H9 (cell line): ENCODE measurements around the gene ASB16. TPM values are rescaled to one million over a fixed set of nuclear protein-coding genes. Genes with fewer than 3 reads are reported as not detected.

Source experiments
- DNase-seq: peaks from one replicate; pipeline ENCODE4 v3.0.0-alpha.2; 2017
- H2AFZ ChIP-seq: one replicate; pipeline ENCODE4 v1.6.1; 2013; ENCODE audit warnings: mild to moderate bottlenecking, low read length, control low read depth, moderate library complexity
- H2AK5ac ChIP-seq: 2 replicates; pipeline ENCODE4 v1.6.1; 2013; ENCODE audit warnings: low read length, control low read depth, mixed read lengths; ENCODE audit not compliant: insufficient read length
- H2BK120ac ChIP-seq: one replicate; pipeline ENCODE4 v1.6.1; 2013; ENCODE audit warnings: low read depth, mild to moderate bottlenecking, low read length, control low read depth, inconsistent platforms; ENCODE audit not compliant: poor library complexity, severe bottlenecking
- H2BK12ac ChIP-seq: 2 replicates; pipeline ENCODE4 v1.6.1; 2013; ENCODE audit warnings: low read length, control low read depth, mixed read lengths, low read depth; ENCODE audit not compliant: insufficient read length
- H2BK15ac ChIP-seq: 2 replicates; pipeline ENCODE4 v1.6.1; 2013; ENCODE audit warnings: low read depth, low read length, control low read depth
- H2BK20ac ChIP-seq: one replicate; pipeline ENCODE4 v1.6.1; 2013; ENCODE audit warnings: low read depth, mild to moderate bottlenecking, low read length, control low read depth, inconsistent platforms; ENCODE audit not compliant: poor library complexity, severe bottlenecking
- H2BK5ac ChIP-seq: 2 replicates; pipeline ENCODE4 v1.6.1; 2013; ENCODE audit warnings: low read length, control low read depth, mixed read lengths; ENCODE audit not compliant: insufficient read length
- H3K14ac ChIP-seq: 2 replicates; pipeline ENCODE4 v1.6.1; 2013; ENCODE audit warnings: low read length, control low read depth; ENCODE audit not compliant: insufficient read depth
- H3K18ac ChIP-seq: 2 replicates; pipeline ENCODE4 v1.6.1; 2013; ENCODE audit warnings: low read depth, mild to moderate bottlenecking, mixed read lengths, low read length, control low read depth; ENCODE audit not compliant: insufficient read length
- H3K23ac ChIP-seq: 2 replicates; pipeline ENCODE4 v1.6.1; 2013; ENCODE audit warnings: low read length, control low read depth, mixed read lengths, low read depth; ENCODE audit not compliant: insufficient read length
- H3K23me2 ChIP-seq: 2 replicates; pipeline ENCODE4 v1.6.1; 2013; ENCODE audit warnings: low read depth, mild to moderate bottlenecking, mixed read lengths, low read length, control low read depth; ENCODE audit not compliant: insufficient read length, poor library complexity, severe bottlenecking
- H3K27ac ChIP-seq: 2 replicates; pipeline ENCODE4 v1.5.1; 2013; ENCODE audit warnings: low read length, control low read depth, mixed read lengths, low read depth; ENCODE audit not compliant: insufficient read length
- H3K27me3 ChIP-seq: 2 replicates; pipeline ENCODE4 v1.6.1; 2013; ENCODE audit warnings: low read length, control low read depth, inconsistent platforms; ENCODE audit not compliant: insufficient read depth
- H3K4ac ChIP-seq: 2 replicates; pipeline ENCODE4 v1.6.1; 2013; ENCODE audit warnings: low read depth, mild to moderate bottlenecking, control low read depth, inconsistent platforms, low read length, moderate library complexity
- H3K4me1 ChIP-seq: 2 replicates; pipeline ENCODE4 v1.6.1; 2013; ENCODE audit warnings: low read length, control low read depth, inconsistent platforms; ENCODE audit not compliant: insufficient read depth
- H3K4me2 ChIP-seq: 2 replicates; pipeline ENCODE4 v1.6.1; 2013; ENCODE audit warnings: low read length, control low read depth, mixed read lengths; ENCODE audit not compliant: insufficient read length, insufficient read depth
- H3K56ac ChIP-seq: 2 replicates; pipeline ENCODE4 v1.6.1; 2013; ENCODE audit warnings: low read depth, mild to moderate bottlenecking, mixed read lengths, low read length, control low read depth; ENCODE audit not compliant: insufficient read length
- H3K79me1 ChIP-seq: 2 replicates; pipeline ENCODE4 v1.6.1; 2013; ENCODE audit warnings: low read depth, mild to moderate bottlenecking, moderate library complexity, low read length, control low read depth, inconsistent platforms; ENCODE audit not compliant: insufficient read depth, poor library complexity, severe bottlenecking
- H3K79me2 ChIP-seq: 2 replicates; pipeline ENCODE4 v1.6.1; 2013; ENCODE audit warnings: low read length, control low read depth, inconsistent platforms; ENCODE audit not compliant: insufficient read depth
- H3K9ac ChIP-seq: 2 replicates; pipeline ENCODE4 v1.6.1; 2013; ENCODE audit warnings: low read length, control low read depth, mixed read lengths; ENCODE audit not compliant: insufficient read length; ENCODE audit errors: extremely low read depth
- H3K9me3 ChIP-seq: one replicate; pipeline ENCODE4 v1.6.1; 2013; ENCODE audit warnings: low read depth, low read length, inconsistent platforms; ENCODE audit not compliant: control insufficient read depth
- H3T11ph ChIP-seq: one replicate; pipeline ENCODE4 v1.6.1; 2013; ENCODE audit warnings: mild to moderate bottlenecking, low read length, control low read depth, inconsistent platforms
- H4K20me1 ChIP-seq: one replicate; pipeline ENCODE4 v1.6.1; 2013; ENCODE audit not compliant: control insufficient read depth, insufficient read length, insufficient read depth
- H4K5ac ChIP-seq: 2 replicates; pipeline ENCODE4 v1.6.1; 2013; ENCODE audit warnings: low read depth, mild to moderate bottlenecking, mixed read lengths, low read length, control low read depth; ENCODE audit not compliant: insufficient read length
- H4K8ac ChIP-seq: replicated peaks from 2 replicates; pipeline ENCODE4 v1.6.1; 2013; ENCODE audit warnings: low read length, control low read depth, mixed read lengths, low read depth; ENCODE audit not compliant: insufficient read length
- H4K91ac ChIP-seq: 2 replicates; pipeline ENCODE4 v1.6.1; 2013; ENCODE audit warnings: low read depth, mild to moderate bottlenecking, moderate library complexity, mixed read lengths, low read length, control low read depth; ENCODE audit not compliant: insufficient read length
- H3K27ac Mint-ChIP-seq, 3 experiments: 2 replicates in 2 of 3; 3 replicates in 1 of 3; pipeline ENCODE4 v1.8.0; 2020 to 2021; ENCODE audit warnings: mixed read lengths in 3 of 3, mild to moderate bottlenecking in 1 of 3, moderate library complexity in 1 of 3
- H3K27me3 Mint-ChIP-seq: 2 replicates; pipeline ENCODE4 v1.8.0; 2021; ENCODE audit warnings: low read depth, mild to moderate bottlenecking, moderate library complexity, mixed read lengths
- H3K36me3 Mint-ChIP-seq, 3 experiments: 2 replicates in 2 of 3; 3 replicates in 1 of 3; pipeline ENCODE4 v1.8.0; 2020 to 2021; ENCODE audit warnings: low read depth in 3 of 3, mixed read lengths in 3 of 3; ENCODE audit not compliant: insufficient read depth in 1 of 3
- H3K4me1 Mint-ChIP-seq, 2 experiments: 2 replicates each; pipeline ENCODE4 v1.8.0; 2020; ENCODE audit warnings: mixed read lengths in 2 of 2
- H3K4me3 Mint-ChIP-seq, 2 experiments: 2 replicates in 1 of 2; 3 replicates in 1 of 2; pipeline ENCODE4 v1.8.0; 2020 to 2021; ENCODE audit warnings: mild to moderate bottlenecking in 2 of 2, mixed read lengths in 2 of 2, moderate library complexity in 1 of 2
- H3K9me3 Mint-ChIP-seq, 2 experiments: 2 replicates in 1 of 2; 3 replicates in 1 of 2; pipeline ENCODE4 v1.8.0; 2020; ENCODE audit warnings: mild to moderate bottlenecking in 2 of 2, mixed read lengths in 2 of 2, moderate library complexity in 1 of 2
- WGBS: extraction: QIAGEN DNeasy Blood & Tissue Kit; methylation state at CpG from one replicate; pipeline ENCODE4 v1.1.7; 2013; ENCODE audit warnings: missing lambda C conversion rate, low lambda C conversion rate, mixed read lengths; ENCODE audit not compliant: insufficient read length; ENCODE audit errors: extremely low coverage; 5-methylcytosine and 5-hydroxymethylcytosine counted together
- total RNA-seq: library from RNA; stranded (reverse); gene quantifications from 2 replicates; pipeline ENCODE4 v1.2.1, GENCODE V29; 2021
- TF ChIP-seq, protein P1 (sequence below): fragments of 200-600 bp; sonication (generic); conservative IDR thresholded peaks from 3 replicates; pipeline ENCODE4 v1.8.0; 2021; ENCODE audit warnings: antibody characterized with exemption, mild to moderate bottlenecking

ASB16 gene
- total RNA-seq, 1 experiment from 2014 or later = 0.90 TPM

DNA sequence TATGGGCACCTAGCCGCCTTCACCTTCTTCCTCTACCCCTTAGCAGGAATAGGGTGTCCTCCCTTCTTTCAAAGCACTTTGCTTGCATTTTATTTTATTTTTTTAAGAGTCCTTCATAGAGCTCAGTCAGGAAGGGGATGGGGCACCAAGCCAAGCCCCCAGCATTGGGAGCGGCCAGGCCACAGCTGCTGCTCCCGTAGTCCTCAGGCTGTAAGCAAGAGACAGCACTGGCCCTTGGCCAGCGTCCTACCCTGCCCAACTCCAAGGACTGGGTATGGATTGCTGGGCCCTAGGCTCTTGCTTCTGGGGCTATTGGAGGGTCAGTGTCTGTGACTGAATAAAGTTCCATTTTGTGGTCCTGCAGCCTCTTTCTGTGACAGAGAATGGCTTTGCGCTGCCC lies 20.9 kb downstream of the ASB16 start:
- Histone ChIP-seq H3K23ac (no peak overlapping the region), H2BK120ac (no peak overlapping the region), H3K27me3 (no peaks in the 10 kb centered on the region), H3K23me2 (no peaks in the 10 kb centered on the region), H2BK20ac (no peak overlapping the region), H3K9ac (no peak overlapping the region), H3K14ac (no peak overlapping the region), H3K27ac (no peak overlapping the region), H2AFZ (no peak overlapping the region), H2BK12ac (no peak overlapping the region), H3K79me2 (no peaks in the 10 kb centered on the region), H2BK5ac (no peak overlapping the region), H3K4me1 (no peaks in the 10 kb centered on the region), H4K20me1 (no peaks in the 10 kb centered on the region), H3K9me3 (no peaks in the 10 kb centered on the region), H2AK5ac (no peak overlapping the region), H4K8ac (no peak overlapping the region), H3K4me2 (no peak overlapping the region), H4K5ac (no peak overlapping the region), H3T11ph (no peak overlapping the region), H4K91ac (no peak overlapping the region), H3K79me1 (no peaks in the 10 kb centered on the region), H2BK15ac (no peak overlapping the region), H3K4ac (no peak overlapping the region), H3K56ac (no peak overlapping the region), H3K18ac (no peak overlapping the region)
- TF ChIP-seq, protein P1, sequence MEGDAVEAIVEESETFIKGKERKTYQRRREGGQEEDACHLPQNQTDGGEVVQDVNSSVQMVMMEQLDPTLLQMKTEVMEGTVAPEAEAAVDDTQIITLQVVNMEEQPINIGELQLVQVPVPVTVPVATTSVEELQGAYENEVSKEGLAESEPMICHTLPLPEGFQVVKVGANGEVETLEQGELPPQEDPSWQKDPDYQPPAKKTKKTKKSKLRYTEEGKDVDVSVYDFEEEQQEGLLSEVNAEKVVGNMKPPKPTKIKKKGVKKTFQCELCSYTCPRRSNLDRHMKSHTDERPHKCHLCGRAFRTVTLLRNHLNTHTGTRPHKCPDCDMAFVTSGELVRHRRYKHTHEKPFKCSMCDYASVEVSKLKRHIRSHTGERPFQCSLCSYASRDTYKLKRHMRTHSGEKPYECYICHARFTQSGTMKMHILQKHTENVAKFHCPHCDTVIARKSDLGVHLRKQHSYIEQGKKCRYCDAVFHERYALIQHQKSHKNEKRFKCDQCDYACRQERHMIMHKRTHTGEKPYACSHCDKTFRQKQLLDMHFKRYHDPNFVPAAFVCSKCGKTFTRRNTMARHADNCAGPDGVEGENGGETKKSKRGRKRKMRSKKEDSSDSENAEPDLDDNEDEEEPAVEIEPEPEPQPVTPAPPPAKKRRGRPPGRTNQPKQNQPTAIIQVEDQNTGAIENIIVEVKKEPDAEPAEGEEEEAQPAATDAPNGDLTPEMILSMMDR = no peak
- DNase-seq = no peak
- Mint-ChIP-seq H3K36me3 (peaks cover 16 to 61% (median 46%) of the 10 kb centered on the region in 3 experiments), H3K27ac (peak overlapping the region in 1 of 3 experiments; percentile 88; a peak in 3 of 7 replicates), H3K27me3 (no peaks in the 10 kb centered on the region; the same call in 1 of the 2 replicates), H3K9me3 (peaks cover 0 to under 1% of the 10 kb centered on the region in 2 experiments; a peak in 2 of 5 replicates), H3K4me1 (peaks cover 17 to 31% of the 10 kb centered on the region in 2 experiments), H3K4me3 (peak overlapping the region in 1 of 2 experiments; percentile 56; a peak in 2 of 5 replicates)
- WGBS = no CpG with 5 or more reads among the region's 5 CpGs
